Limb (tissue), 2 donors: ENCODE results near the gene FBN2.

ENCODE experiments used
- DNase-seq, 2 donors: peaks; one replicate each; pipeline ENCODE4 v3.0.0-alpha.2; 2016; ENCODE audit errors: extremely low spot score in 2 of 2

FBN2 gene

GRCh38 chr5:128257076-128257475 is 281.0 kb downstream of the FBN2 start:
- DNase-seq, result no peak

- DNase-seq, result no peak
Measured at GRCh38 chr5:128254789-128255188, 283.3 kb downstream of the FBN2 start.

GRCh38 chr5:128253880-128254279 is 284.2 kb downstream of the FBN2 start:
- no peak for DNase-seq

GRCh38 chr5:128253161-128253560 is 284.9 kb downstream of the FBN2 start:
- DNase-seq, result no peak

GRCh38 chr5:128252756-128253155 is 285.3 kb downstream of the FBN2 start:
- DNase-seq, result no peak

- DNase-seq, result no peak
Measured at GRCh38 chr5:128252196-128252595, 285.8 kb downstream of the FBN2 start.

- no peak for DNase-seq
Measured at GRCh38 chr5:128245974-128246373, 292.1 kb downstream of the FBN2 start.

GRCh38 chr5:128243958-128244582 is 294.0 kb downstream of the FBN2 start:
- DNase-seq, result no peak

GRCh38 chr5:128241051-128241695 is 296.9 kb downstream of the FBN2 start:
- DNase-seq, result no peak

GRCh38 chr5:128237546-128237945 is 300.5 kb downstream of the FBN2 start:
- peak in 1 of 2 donors; percentile 40 for DNase-seq

GRCh38 chr5:128237000-128237399 is 301.0 kb downstream of the FBN2 start:
- DNase-seq, result no peak

- no peak for DNase-seq
Measured at GRCh38 chr5:128236334-128236733, 301.7 kb downstream of the FBN2 start.

- no peak for DNase-seq
Measured at GRCh38 chr5:128234928-128235641, 303.0 kb downstream of the FBN2 start.

- peak in 1 of 2 donors; percentile 72 for DNase-seq
Measured at GRCh38 chr5:128228521-128228920, 309.5 kb downstream of the FBN2 start.

- no peak for DNase-seq
Measured at GRCh38 chr5:128228008-128228407, 310.0 kb downstream of the FBN2 start.

- DNase-seq, result no peak
Measured at GRCh38 chr5:128225245-128226030, 312.6 kb downstream of the FBN2 start.

- no peak for DNase-seq
Measured at GRCh38 chr5:128224336-128224735, 313.7 kb downstream of the FBN2 start.

- DNase-seq, result no peak
Measured at GRCh38 chr5:128220841-128221240, 317.2 kb downstream of the FBN2 start.

- DNase-seq, result peak in 1 of 2 donors; percentile 38
Measured at GRCh38 chr5:128216860-128217531, 321.0 kb downstream of the FBN2 start.

GRCh38 chr5:128216285-128216684 is 321.8 kb downstream of the FBN2 start:
- no peak for DNase-seq

- DNase-seq, result no peak
Measured at GRCh38 chr5:128213833-128214232, 324.2 kb downstream of the FBN2 start.
